SHP77 treated with DMSO at 0.1 percent for 48 hours (cell line): ENCODE data around the gene JUND.

Source experiments
- DNase-seq: peaks from one replicate; lab custom pipeline; 2025; lab: John Stamatoyannopoulos, UW

JUND gene

GRCh38 chr19:18290302-18291018 lies 9.0 kb upstream of the JUND start:
- no peak for DNase-seq

GRCh38 chr19:18289471-18290301 lies 8.3 kb upstream of the JUND start:
- DNase-seq, result no peak

GRCh38 chr19:18287836-18288772 lies 6.7 kb upstream of the JUND start:
- DNase-seq, result no peak

- DNase-seq, result no peak
Observed at GRCh38 chr19:18286973-18287635, 5.7 kb upstream of the JUND start.

- DNase-seq, result no peak
Observed at GRCh38 chr19:18284712-18285360, 3.4 kb upstream of the JUND start.

- no peak for DNase-seq
Observed at GRCh38 chr19:18283338-18283737, 1.9 kb upstream of the JUND start.

GRCh38 chr19:18282788-18283141 lies 1.3 kb upstream of the JUND start:
- DNase-seq, result no peak

GRCh38 chr19:18282021-18282787 lies 782 bp upstream of the JUND start:
- DNase-seq, result peak; percentile 81

GRCh38 chr19:18280247-18281081 lies 958 bp downstream of the JUND start:
- peak; percentile 28 for DNase-seq

GRCh38 chr19:18279516-18280246 lies 1.7 kb downstream of the JUND start:
- peak; percentile 63 for DNase-seq

GRCh38 chr19:18279266-18279515 lies 2.2 kb downstream of the JUND start:
- DNase-seq, result no peak

- no peak for DNase-seq
Observed at GRCh38 chr19:18278521-18279265, 2.7 kb downstream of the JUND start.

GRCh38 chr19:18274781-18275356 lies 6.6 kb downstream of the JUND start:
- no peak for DNase-seq

- DNase-seq, result no peak
Observed at GRCh38 chr19:18274219-18274780, 7.1 kb downstream of the JUND start, which contains the start of gene IQCN. Gene IQCN, minus strand, starts transcription at chr19:18274452. Its CDS starts 4,974 bp downstream, at chr19:18269478.

GRCh38 chr19:18273561-18274218 lies 7.7 kb downstream of the JUND start:
- DNase-seq, result no peak

GRCh38 chr19:18271433-18271841 lies 10.0 kb downstream of the JUND start:
- no peak for DNase-seq

- DNase-seq, result no peak
Observed at GRCh38 chr19:18270326-18270725, 11.1 kb downstream of the JUND start.
